OCI-LY7 (cell line): Measurements from ENCODE around the gene ARHGEF10L.

Source experiments
- EZH2phosphoT487 ChIP-seq: fragments of 200-600 bp; sonication (generic); IDR thresholded peaks from 2 replicates; pipeline ENCODE4 v1.6.1; 2018; ENCODE audit warnings: low read depth, borderline replicate concordance, mild to moderate bottlenecking, mixed run types, antibody characterized with exemption, low read length, moderate library complexity, mixed read lengths
- TF ChIP-seq, protein P1 (sequence below): fragments of 200-600 bp; sonication (generic); conservative IDR thresholded peaks from 2 replicates; pipeline ENCODE4 v1.5.1; 2014; ENCODE audit warnings: mild to moderate bottlenecking, antibody characterized with exemption, low read length, moderate library complexity, mixed read lengths

DNA sequence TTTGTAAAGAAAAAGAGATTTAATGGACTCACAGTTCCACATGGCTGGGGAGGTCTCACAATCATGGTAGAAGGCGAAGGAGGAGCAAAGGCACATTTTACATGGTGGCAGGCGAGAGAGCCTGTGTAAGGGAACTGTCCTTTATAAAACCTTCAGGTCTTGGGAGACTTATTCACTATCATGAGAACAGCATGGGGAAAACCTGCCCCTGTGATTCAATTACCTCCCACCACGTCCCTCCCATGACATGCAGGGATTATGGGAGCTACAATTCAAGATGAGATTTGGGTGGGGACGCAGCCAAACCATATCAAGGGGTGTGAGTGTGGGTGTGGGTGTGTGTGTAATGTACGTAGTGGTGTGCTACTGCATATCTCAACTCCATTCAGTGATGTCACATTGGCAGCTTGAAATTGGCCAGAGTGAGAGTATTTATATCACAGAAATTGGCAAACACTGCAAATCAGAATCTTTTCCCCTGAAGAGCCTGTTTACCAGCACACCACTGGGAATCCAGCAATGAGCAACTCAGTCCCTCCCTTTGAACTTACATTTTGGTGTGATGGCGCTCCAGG is 5.4 kb downstream of the ARHGEF10L start:
- TF ChIP-seq, protein P1, sequence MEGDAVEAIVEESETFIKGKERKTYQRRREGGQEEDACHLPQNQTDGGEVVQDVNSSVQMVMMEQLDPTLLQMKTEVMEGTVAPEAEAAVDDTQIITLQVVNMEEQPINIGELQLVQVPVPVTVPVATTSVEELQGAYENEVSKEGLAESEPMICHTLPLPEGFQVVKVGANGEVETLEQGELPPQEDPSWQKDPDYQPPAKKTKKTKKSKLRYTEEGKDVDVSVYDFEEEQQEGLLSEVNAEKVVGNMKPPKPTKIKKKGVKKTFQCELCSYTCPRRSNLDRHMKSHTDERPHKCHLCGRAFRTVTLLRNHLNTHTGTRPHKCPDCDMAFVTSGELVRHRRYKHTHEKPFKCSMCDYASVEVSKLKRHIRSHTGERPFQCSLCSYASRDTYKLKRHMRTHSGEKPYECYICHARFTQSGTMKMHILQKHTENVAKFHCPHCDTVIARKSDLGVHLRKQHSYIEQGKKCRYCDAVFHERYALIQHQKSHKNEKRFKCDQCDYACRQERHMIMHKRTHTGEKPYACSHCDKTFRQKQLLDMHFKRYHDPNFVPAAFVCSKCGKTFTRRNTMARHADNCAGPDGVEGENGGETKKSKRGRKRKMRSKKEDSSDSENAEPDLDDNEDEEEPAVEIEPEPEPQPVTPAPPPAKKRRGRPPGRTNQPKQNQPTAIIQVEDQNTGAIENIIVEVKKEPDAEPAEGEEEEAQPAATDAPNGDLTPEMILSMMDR, result no peak
- TF ChIP-seq EZH2phosphoT487, result no peak
